NCI-H2107 treated with DMSO at 0.1 percent for 48 hours (cell line): ENCODE results near the gene LOXL1.

Experiments used
- DNase-seq: peaks from one replicate; lab custom pipeline; 2025; ENCODE audit not compliant: unreplicated experiment; lab: John Stamatoyannopoulos, UW

LOXL1 gene

DNA sequence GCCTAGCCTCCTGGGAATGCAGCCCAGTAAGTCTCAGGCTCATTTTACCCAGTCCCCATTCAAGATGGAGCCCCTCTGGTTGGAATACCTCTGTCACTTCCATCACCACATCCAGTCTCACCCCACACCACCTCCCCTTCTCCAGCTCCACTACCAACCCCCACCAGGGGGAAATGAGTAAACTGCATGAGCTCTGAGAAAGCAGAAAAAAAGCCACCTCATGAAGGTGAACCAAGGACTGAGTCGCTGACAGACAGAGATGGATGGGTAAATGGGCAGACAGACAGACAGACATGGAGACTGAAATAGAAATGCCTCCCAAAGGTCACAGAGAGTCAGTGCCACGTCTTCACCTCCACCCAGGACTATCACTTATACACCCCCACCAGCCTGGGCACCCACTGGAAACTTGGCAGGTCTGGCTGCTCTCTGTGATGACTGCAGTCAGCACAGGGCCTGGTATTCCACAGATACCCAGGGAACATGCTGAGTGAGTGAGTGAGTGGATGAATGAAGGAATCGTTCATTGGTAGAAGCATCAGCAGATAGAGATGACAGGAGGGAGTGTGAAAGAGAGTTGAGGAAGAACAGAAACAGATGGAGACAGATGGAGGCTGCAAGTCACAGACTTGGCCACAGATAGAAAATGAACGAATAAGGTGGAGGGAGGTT is 4.9 kb upstream of the LOXL1 start:
- DNase-seq: no peak

DNA sequence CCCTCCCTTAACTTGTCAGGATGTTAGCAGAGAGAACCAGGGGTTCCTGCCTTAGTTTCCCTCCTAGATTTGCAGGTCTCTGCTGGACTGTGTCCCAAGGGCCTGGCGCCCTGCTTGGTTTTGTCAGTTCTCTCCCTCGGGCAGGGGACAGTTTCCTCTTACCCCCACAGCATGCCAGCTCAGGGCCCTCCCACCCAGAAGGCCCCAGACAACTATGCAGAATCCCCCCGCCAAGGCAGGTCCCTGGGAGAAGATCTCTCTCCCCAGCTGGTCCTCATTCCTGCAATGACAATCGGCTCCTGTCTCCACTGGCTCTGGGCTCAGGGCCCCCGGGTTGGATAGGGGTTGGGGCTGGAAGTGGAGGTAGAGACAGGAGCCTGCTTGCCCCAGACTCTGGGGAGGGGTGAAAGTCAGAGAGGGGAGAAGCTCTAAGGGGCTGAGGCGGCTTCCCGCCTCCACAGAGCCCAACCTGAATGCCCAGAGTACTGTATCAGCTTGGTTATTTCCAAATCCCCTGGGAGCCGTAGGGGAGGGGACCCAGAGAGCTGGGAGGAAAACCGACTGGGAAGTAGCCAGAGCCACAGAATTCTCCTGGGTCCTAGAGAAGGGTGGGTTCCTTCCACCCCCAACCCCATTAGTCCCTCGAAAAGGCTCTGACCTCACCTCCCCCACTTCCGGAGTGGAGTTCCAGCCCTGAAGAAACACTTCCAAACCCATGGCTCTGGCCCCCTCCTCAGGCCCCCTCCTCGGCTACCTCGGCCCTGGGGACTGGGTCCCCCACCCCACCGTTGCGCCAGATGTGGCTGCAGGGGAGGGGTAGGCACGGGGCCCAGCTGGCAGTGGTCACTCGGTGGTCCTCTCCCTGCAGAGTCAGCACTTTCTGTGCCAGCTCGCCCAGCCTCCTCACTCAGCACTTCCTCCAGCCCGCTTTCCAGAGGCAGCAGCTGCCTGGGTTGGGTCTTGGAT is 3.8 kb upstream of the LOXL1 start:
- DNase-seq: peak; percentile 46

DNA sequence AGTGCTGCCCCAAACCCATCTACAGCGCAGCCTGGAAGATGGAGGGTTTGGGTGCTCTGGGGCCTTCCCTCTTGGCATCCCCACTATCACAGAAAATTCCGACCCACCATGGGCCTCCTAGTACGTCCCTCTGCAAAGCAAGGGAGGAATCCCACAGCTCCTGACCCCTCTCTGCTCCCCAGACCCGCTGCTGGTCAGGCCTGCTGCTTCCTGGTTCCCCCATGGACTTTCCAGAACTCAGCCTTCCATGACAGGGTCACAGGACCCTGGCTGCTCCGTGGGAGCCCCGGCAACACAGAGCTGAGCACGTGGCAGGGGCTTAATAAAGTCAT is 3.1 kb upstream of the LOXL1 start:
- no peak for DNase-seq

- no peak for DNase-seq
Observed at GRCh38 chr15:73923488-73924164, 2.6 kb upstream of the LOXL1 start.

- DNase-seq: peak; percentile 65
Observed at GRCh38 chr15:73924171-73924921, 1.9 kb upstream of the LOXL1 start.

- DNase-seq: no peak
Observed at GRCh38 chr15:73925848-73926218, 429 bp upstream of the LOXL1 start.

DNA sequence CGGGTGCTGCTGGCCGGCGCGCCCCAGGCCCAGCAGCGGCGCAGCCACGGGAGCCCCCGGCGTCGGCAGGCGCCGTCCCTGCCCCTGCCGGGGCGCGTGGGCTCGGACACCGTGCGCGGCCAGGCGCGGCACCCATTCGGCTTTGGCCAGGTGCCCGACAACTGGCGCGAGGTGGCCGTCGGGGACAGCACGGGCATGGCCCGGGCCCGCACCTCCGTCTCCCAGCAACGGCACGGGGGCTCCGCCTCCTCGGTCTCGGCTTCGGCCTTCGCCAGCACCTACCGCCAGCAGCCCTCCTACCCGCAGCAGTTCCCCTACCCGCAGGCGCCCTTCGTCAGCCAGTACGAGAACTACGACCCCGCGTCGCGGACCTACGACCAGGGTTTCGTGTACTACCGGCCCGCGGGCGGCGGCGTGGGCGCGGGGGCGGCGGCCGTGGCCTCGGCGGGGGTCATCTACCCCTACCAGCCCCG is 777 bp downstream of the LOXL1 start:
- no peak for DNase-seq

DNA sequence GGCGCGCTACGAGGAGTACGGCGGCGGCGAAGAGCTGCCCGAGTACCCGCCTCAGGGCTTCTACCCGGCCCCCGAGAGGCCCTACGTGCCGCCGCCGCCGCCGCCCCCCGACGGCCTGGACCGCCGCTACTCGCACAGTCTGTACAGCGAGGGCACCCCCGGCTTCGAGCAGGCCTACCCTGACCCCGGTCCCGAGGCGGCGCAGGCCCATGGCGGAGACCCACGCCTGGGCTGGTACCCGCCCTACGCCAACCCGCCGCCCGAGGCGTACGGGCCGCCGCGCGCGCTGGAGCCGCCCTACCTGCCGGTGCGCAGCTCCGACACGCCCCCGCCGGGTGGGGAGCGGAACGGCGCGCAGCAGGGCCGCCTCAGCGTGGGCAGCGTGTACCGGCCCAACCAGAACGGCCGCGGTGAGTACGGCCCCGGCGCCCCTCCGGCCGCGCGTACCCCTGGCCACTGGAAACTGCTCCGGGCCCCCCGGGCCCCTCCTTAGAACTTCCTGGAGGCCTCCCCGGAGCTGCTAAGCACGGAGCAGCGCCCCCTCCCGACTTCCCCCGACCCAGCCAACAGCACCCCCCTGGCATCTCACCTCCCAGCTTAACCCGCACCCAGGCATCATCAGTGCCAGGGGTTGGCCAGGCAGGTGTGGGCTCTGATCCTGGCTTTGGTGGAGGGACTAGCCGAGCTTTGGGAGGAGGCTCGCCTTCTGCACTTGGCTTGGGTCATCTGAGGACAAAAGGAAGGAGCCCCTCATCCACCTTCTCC is 1.4 kb downstream of the LOXL1 start:
- peak; percentile 1 for DNase-seq

- no peak for DNase-seq
Observed at GRCh38 chr15:73928241-73928579, 1.9 kb downstream of the LOXL1 start.

DNA sequence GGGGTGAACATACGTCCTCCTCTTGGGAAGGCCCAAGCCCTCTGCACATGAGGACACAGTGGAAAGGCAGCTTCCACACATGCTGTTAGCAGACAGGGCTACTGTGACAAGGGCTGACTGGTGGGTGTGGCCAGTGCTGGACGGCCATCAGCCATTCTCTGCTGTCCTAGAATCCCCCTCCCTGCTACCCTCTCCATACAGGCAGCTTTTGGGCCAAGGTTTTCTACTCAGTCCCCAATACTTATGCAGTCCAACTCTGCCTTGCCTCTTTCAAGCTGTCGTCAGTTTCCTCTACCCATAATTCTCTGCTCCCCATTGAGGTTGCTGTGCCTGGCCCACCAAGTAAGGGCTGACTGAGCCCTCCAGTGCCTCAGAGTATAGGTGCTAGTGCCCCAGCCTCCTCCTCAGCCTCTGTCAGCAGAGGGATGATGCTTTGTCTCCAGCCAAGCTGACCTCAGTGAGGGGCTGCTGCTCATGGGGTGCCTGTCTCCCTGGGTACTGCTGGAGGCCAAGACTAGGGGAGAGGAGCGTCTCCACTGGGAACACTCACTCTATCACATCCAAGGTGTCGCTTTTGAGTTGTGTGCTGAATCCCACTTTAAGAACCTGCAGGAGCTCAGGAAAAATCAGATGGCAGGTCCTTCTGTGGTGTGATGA is 2.8 kb downstream of the LOXL1 start:
- DNase-seq: no peak

GRCh38 chr15:73930371-73930770 is 4.1 kb downstream of the LOXL1 start:
- DNase-seq: no peak

- no peak for DNase-seq
Observed at GRCh38 chr15:73930790-73931281, 4.6 kb downstream of the LOXL1 start.

DNA sequence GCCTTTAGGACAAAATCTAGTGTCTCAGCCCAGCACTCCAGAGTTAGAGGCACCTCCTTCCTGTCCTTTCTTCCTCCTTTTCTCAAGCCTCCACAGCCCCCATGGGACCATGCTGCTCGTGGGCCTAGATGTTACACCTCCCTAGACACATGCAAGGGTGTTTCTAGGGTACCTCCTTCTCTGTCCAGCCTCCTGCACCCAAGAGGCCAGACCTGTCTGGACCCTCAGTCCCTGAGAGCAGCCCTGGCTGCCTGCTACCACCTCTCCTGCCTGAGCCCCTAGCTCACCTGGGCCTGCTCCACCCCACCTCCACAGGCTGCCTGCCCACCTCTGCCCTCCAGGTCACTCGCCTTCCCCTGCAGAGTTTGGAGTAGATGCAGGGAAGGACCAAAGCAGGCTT is 5.2 kb downstream of the LOXL1 start:
- DNase-seq: no peak

- no peak for DNase-seq
Observed at GRCh38 chr15:73932381-73933191, 6.3 kb downstream of the LOXL1 start.

DNA sequence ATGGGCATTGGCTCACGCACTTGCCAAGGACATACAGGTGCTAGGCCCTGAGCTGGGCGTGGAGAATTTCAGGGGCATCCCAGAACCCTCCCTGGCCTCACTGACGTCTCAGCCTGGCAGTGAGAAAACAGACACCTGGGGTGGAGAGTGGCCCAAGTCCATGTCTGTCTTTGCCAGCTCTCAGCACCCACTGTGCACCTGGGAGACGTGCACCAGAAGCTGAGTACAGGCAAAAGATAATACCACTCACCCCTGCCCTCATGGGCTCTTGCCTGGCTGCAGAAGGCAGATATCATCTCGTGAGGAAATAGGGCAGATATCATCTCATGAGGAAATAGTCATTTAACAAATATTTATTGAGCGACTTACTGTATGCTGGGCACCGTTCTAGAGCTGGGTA is 8.0 kb downstream of the LOXL1 start:
- no peak for DNase-seq

- no peak for DNase-seq
Observed at GRCh38 chr15:73935547-73935946, 9.3 kb downstream of the LOXL1 start.

DNA sequence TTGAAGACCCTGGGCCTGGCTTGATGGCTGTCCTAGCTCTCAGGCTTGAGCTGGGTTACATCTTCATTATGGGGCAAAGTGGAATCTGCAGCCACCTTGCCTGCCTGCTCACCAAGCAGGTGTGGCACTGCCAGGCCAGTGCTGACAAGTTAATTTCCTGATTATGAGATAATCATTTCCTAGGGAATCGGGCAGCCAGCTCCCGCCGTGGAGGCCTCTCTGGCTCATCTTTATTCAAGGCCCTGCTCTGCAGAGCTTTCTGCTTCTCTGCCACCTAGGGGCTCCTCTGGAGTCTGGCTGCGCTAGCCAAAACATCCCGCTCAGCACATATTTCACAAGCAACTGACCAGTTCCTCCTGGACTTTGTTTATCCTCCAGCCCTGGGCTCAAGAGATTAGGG is 9.9 kb downstream of the LOXL1 start:
- DNase-seq: no peak

DNA sequence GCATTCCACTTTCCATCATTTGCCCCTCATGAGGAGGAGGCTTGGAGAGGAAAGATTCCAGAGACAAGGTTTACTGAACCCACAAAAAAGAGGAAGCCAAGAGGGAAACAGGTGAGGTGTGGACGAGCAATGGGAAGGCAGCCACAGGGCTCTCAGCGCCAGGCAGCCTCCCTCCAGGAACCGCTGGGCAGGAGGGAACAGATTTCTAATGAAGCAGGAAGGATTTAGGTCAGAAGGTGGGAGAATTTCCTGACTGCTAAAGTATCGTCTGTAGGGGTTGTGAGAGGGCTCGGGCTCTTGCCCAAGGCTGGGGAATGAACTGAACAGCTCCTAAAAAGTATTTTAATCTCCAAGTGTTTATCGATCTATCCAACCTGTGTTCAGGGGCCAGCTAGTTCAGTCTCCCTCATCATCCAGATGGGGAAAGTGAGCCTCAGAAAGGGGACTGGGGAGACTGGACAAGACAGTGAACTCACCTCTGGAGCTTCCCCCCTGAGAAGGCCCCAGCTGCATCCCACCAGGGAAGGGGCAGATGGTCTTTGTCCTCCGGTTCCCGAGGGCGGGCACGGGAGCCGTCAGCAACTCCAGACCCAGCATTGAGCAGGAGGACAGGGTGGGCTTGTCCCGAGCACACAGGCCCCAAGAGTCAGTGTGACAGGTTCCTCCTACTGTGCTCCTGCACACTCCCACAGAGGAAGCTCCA is 10.5 kb downstream of the LOXL1 start:
- no peak for DNase-seq
